Esophagus muscularis mucosa (tissue), 4 donors: Measurements from ENCODE around the gene EVC. TPM values are rescaled to one million over a fixed set of nuclear protein-coding genes. Genes with fewer than 3 reads are reported as not detected.

Experiments used
- DNase-seq: peaks from one replicate; pipeline ENCODE4 v3.0.0-alpha.2; 2017; ENCODE audit errors: extremely low spot score
- H3K27ac ChIP-seq, 4 donors: fragments of 200-600 bp; sonication (generic); replicated peaks in 1 of 4; 1 replicate in 3 of 4; 2 replicates in 1 of 4; pipeline ENCODE4 v1.5.1; 2016 to 2019; ENCODE audit warnings: mild to moderate bottlenecking in 1 of 4
- H3K27me3 ChIP-seq, 4 donors: fragments of 200-600 bp; sonication (generic); one replicate each; pipeline versions ENCODE4 v1.5.1 to v1.6.0; 2016 to 2019
- H3K36me3 ChIP-seq, 4 donors: fragments of 200-600 bp; sonication (generic); one replicate each; pipeline ENCODE4 v1.5.1; 2016 to 2019
- H3K4me1 ChIP-seq, 4 donors: fragments of 200-600 bp; sonication (generic); one replicate each; pipeline ENCODE4 v1.5.1; 2016 to 2019
- H3K4me3 ChIP-seq, 4 donors: fragments of 200-600 bp; sonication (generic); 1 replicate in 2 of 4; 2 replicates in 2 of 4; pipeline ENCODE4 v1.5.1; 2016 to 2019; ENCODE audit warnings: mild to moderate bottlenecking in 4 of 4, moderate library complexity in 1 of 4
- H3K9me3 ChIP-seq, 4 donors: fragments of 200-600 bp; sonication (generic); 1 replicate in 3 of 4; 2 replicates in 1 of 4; pipeline ENCODE4 v1.5.1; 2016 to 2019
- EP300 ChIP-seq: sonication (generic); formaldehyde crosslinking; IDR thresholded peaks from one replicate; pipeline ENCODE4 v1.6.1; 2017; ENCODE audit warnings: antibody characterized with exemption
- POLR2A ChIP-seq: fragments of 450-650 bp; IDR thresholded peaks from one replicate; pipeline ENCODE4 v1.6.1; 2017; ENCODE audit warnings: antibody characterized with exemption, moderate library complexity, mild to moderate bottlenecking, low read depth
- POLR2AphosphoS5 ChIP-seq, 2 donors: sonication (generic); formaldehyde crosslinking; IDR thresholded peaks; one replicate each; pipeline ENCODE4 v1.6.1; 2017; ENCODE audit warnings: antibody characterized with exemption in 2 of 2
- WGBS: methylation state at CpG from one replicate; pipeline ENCODE4 v1.1.5; 2018; 5-methylcytosine and 5-hydroxymethylcytosine counted together
- intact Hi-C: fragments of 100-400 bp; cut with DNase I; formaldehyde crosslinking; loops from one replicate; pipeline ENCODE4 v1.15.1; 2023
- total RNA-seq, 4 donors: library from RNA; depleted of rRNA; stranded (reverse); fragments of >200 nt; gene quantifications; one replicate each; pipeline versions ENCODE4 v1.1.0 to v1.2.1, GENCODE V29; 2016
- TF ChIP-seq, protein P1 (sequence below), 3 experiments: fragments of 200-600 bp in 2 of 3; fragments of 450-650 bp in 1 of 3; sonication (generic) in 2 of 3; IDR thresholded peaks; one replicate each; pipeline ENCODE4 v1.5.1; 2017 to 2019; ENCODE audit warnings: antibody characterized with exemption in 3 of 3, mild to moderate bottlenecking in 2 of 3, moderate library complexity in 1 of 3

Gene EVC
- total RNA-seq, 4 donors from 2014 or later: 25.7 to 59.6 (median 44.2) TPM

- Histone ChIP-seq H3K4me1 (no peaks in the 10 kb centered on the region), H3K27ac (no peak overlapping the region), H3K36me3 (peaks cover 37 to 81% (median 56%) of the 10 kb centered on the region in 4 donors), H3K9me3 (peaks cover 0 to 6% (median 0%) of the 10 kb centered on the region in 4 donors), H3K4me3 (no peak overlapping the region), H3K27me3 (no peaks in the 10 kb centered on the region)
- intact Hi-C loops: no loop called here
- WGBS: 96% methylated on average over 16 of the region's 16 CpGs
- DNase-seq: no peak
- TF ChIP-seq POLR2AphosphoS5 (IDR thresholded peaks at IDR 0.05) (no peak), POLR2A (no peak), EP300 (no peak)
- TF ChIP-seq, protein P1, sequence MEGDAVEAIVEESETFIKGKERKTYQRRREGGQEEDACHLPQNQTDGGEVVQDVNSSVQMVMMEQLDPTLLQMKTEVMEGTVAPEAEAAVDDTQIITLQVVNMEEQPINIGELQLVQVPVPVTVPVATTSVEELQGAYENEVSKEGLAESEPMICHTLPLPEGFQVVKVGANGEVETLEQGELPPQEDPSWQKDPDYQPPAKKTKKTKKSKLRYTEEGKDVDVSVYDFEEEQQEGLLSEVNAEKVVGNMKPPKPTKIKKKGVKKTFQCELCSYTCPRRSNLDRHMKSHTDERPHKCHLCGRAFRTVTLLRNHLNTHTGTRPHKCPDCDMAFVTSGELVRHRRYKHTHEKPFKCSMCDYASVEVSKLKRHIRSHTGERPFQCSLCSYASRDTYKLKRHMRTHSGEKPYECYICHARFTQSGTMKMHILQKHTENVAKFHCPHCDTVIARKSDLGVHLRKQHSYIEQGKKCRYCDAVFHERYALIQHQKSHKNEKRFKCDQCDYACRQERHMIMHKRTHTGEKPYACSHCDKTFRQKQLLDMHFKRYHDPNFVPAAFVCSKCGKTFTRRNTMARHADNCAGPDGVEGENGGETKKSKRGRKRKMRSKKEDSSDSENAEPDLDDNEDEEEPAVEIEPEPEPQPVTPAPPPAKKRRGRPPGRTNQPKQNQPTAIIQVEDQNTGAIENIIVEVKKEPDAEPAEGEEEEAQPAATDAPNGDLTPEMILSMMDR (IDR thresholded peaks at IDR 0.05): no peak
Observed at GRCh38 chr4:5755161-5755560, 44.2 kb downstream of the EVC start.

- no peak overlapping the region for H3K4me3 ChIP-seq
- TF ChIP-seq POLR2AphosphoS5 (IDR thresholded peaks at IDR 0.05) (no peak), POLR2A (no peak), EP300 (no peak)
- TF ChIP-seq, protein P1 (IDR thresholded peaks at IDR 0.05): no peak
- no peaks in the 10 kb centered on the region for H3K4me1 ChIP-seq
- no peak overlapping the region for H3K27ac ChIP-seq
- DNase-seq: no peak
- 100% methylated on average over 4 of the region's 7 CpGs for WGBS
- intact Hi-C loops: no loop called here
- H3K36me3 ChIP-seq: peaks cover 32 to 77% (median 53%) of the 10 kb centered on the region in 4 donors
- peaks cover 0 to 6% (median 0%) of the 10 kb centered on the region in 4 donors for H3K9me3 ChIP-seq
- no peaks in the 10 kb centered on the region for H3K27me3 ChIP-seq
Observed at GRCh38 chr4:5755679-5756078, 44.7 kb downstream of the EVC start.

DNA sequence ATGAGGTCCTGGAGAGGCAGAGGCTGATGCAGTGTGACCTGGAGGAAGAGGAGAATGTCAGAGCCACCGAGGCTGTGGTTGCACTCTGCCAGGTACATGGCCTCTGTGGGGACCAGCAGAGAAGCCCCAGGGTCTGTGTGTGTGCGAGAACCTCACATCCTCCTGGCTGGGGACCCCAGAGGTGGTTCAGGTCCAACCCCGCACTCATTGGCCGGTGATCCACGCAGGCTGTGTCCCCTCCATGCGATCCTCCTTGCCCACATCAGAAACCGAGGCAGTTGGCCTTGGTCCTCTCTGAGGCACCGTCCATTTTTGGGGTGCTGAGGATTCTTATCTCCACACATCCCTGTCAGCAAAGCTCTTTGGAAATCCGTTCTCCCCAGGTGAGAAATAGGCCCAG is 45.3 kb downstream of the EVC start:
- intact Hi-C loops: no loop called here
- Histone ChIP-seq H3K9me3 (peaks cover 0 to 6% (median 0%) of the 10 kb centered on the region in 4 donors), H3K4me3 (no peak overlapping the region), H3K4me1 (no peaks in the 10 kb centered on the region), H3K27ac (no peak overlapping the region), H3K27me3 (no peaks in the 10 kb centered on the region), H3K36me3 (peaks cover 32 to 77% (median 56%) of the 10 kb centered on the region in 4 donors)
- WGBS: 96% methylated on average over 8 of the region's 9 CpGs
- DNase-seq: no peak
- TF ChIP-seq EP300: no peak
- no peak for TF ChIP-seq POLR2A
- TF ChIP-seq POLR2AphosphoS5 (IDR thresholded peaks at IDR 0.05): no peak
- TF ChIP-seq, protein P1 (IDR thresholded peaks at IDR 0.05): no peak

- Histone ChIP-seq H3K36me3 (peaks cover 32 to 71% (median 56%) of the 10 kb centered on the region in 4 donors), H3K9me3 (peaks cover 0 to 6% (median 0%) of the 10 kb centered on the region in 4 donors), H3K27me3 (no peaks in the 10 kb centered on the region), H3K27ac (no peak overlapping the region), H3K4me1 (no peaks in the 10 kb centered on the region), H3K4me3 (no peak overlapping the region)
- WGBS: 93% methylated on average over 4 of the region's 7 CpGs
- DNase-seq: no peak
- TF ChIP-seq EP300: no peak
- TF ChIP-seq POLR2AphosphoS5 (IDR thresholded peaks at IDR 0.05): no peak
- TF ChIP-seq, protein P1 (IDR thresholded peaks at IDR 0.05): no peak
- no peak for TF ChIP-seq POLR2A
- intact Hi-C loops: no loop called here
Observed at GRCh38 chr4:5757091-5757490, 46.1 kb downstream of the EVC start.

DNA sequence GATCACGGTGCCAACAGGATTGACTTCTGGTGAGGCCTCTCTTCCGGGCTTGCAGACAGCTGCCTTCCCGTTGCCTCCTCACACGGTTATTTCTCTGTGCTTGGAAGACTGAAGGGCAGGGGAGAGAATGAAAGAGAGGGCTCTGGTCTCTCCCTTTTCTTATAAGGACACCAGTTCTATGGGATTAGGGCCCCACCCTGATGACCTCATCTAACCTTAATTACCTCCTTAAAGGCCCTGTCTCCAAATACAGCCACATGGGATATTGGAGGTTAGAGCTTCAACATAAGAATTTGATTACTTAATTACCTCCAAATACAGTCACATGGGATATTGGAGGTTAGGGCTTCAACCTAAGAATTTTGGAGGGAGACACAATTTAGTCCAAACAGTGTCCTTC is 46.5 kb downstream of the EVC start:
- TF ChIP-seq POLR2A (no peak), POLR2AphosphoS5 (IDR thresholded peaks at IDR 0.05) (no peak), EP300 (no peak)
- TF ChIP-seq, protein P1 (IDR thresholded peaks at IDR 0.05): no peak
- intact Hi-C loops: no loop called here
- H3K36me3 ChIP-seq: peaks cover 32 to 71% (median 56%) of the 10 kb centered on the region in 4 donors

More for the DNA sequence above, 46.5 kb downstream of the EVC start:
- Histone ChIP-seq H3K4me1 (no peaks in the 10 kb centered on the region), H3K27me3 (no peaks in the 10 kb centered on the region), H3K9me3 (peaks cover 0 to 6% (median 0%) of the 10 kb centered on the region in 4 donors), H3K27ac (no peak overlapping the region), H3K4me3 (no peak overlapping the region)
- DNase-seq: no peak
- 100% methylated on average over 4 of the region's 4 CpGs for WGBS
